Breast epithelium (tissue), 4 donors: ENCODE data around the gene SLC26A11. TPM values are rescaled to one million over a fixed set of nuclear protein-coding genes. Genes with fewer than 3 reads are reported as not detected.

Experiments
- DNase-seq, 2 donors: peaks; one replicate each; pipeline ENCODE4 v3.0.0-alpha.2; 2019; ENCODE audit warnings: low spot score in 2 of 2
- H3K27ac ChIP-seq, 2 donors: fragments of 200-600 bp; sonication (generic) in 1 of 2; one replicate each; pipeline ENCODE4 v1.5.1; 2016 to 2019; ENCODE audit warnings: mild to moderate bottlenecking in 1 of 2
- H3K27me3 ChIP-seq, 2 donors: fragments of 200-600 bp; sonication (generic) in 1 of 2; one replicate each; pipeline versions ENCODE4 v1.5.1 to v1.6.0; 2017 to 2019; ENCODE audit warnings: control low read depth in 1 of 2, mild to moderate bottlenecking in 1 of 2
- H3K36me3 ChIP-seq: fragments of 200-600 bp; one replicate; pipeline ENCODE4 v1.5.1; 2019
- H3K4me1 ChIP-seq, 2 donors: fragments of 200-600 bp; sonication (generic); one replicate each; pipeline ENCODE4 v1.5.1; 2016 to 2019; ENCODE audit warnings: control low read depth in 1 of 2
- H3K4me3 ChIP-seq, 3 donors: fragments of 200-600 bp; sonication (generic); 1 replicate in 2 of 3; 2 replicates in 1 of 3; pipeline ENCODE4 v1.5.1; 2016 to 2019; ENCODE audit warnings: mild to moderate bottlenecking in 3 of 3, moderate library complexity in 2 of 3
- H3K9me3 ChIP-seq, 2 donors: fragments of 200-600 bp; sonication (generic) in 1 of 2; one replicate each; pipeline ENCODE4 v1.5.1; 2016 to 2019; ENCODE audit warnings: control low read depth in 1 of 2
- POLR2A ChIP-seq: fragments of 450-650 bp; IDR thresholded peaks from one replicate; pipeline ENCODE4 v1.6.1; 2016; ENCODE audit warnings: antibody characterized with exemption, mild to moderate bottlenecking, moderate library complexity
- POLR2AphosphoS5 ChIP-seq, 3 donors: sonication (generic); formaldehyde crosslinking; IDR thresholded peaks; one replicate each; pipeline ENCODE4 v1.6.1; 2017; ENCODE audit warnings: antibody characterized with exemption in 3 of 3
- intact Hi-C: fragments of 100-400 bp; cut with DNase I; formaldehyde crosslinking; loops from one replicate; pipeline ENCODE4 v1.15.1; 2023; ENCODE audit warnings: low total_unique reads
- total RNA-seq, 3 donors: library from RNA; depleted of rRNA; stranded (reverse); fragments of >200 nt; gene quantifications; one replicate each; pipeline ENCODE4 v1.1.0, GENCODE V29; 2016
- TF ChIP-seq, protein P1 (sequence below), 3 donors: fragments of 450-650 bp; IDR thresholded peaks; one replicate each; pipeline ENCODE4 v1.5.1; 2016 to 2017; ENCODE audit warnings: antibody characterized with exemption in 3 of 3, mild to moderate bottlenecking in 3 of 3, moderate library complexity in 3 of 3

Gene SLC26A11
- total RNA-seq, 3 donors from 2014 or later: 12.0 to 20.6 (median 19.0) TPM

DNA sequence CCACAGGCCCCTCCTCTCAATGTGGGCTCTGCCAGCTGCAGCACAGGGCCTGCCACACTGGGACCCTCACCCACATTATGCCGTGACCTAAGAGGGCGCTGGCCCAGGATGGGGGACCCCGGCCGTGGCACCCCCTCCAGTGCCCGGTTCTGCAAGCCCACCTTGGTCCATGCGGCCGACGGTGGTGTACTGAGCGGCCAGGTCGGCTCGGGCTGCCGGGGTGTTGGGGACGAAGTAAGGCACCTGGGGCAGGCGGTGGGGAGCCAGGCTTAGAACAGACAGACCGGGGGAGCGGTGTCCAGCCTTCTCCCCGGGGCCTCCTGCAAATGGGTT, 6.6 kb upstream of the SLC26A11 start:
- Histone ChIP-seq H3K27me3 (no peaks in the 10 kb centered on the region), H3K4me3 (no peak overlapping the region), H3K9me3 (no peaks in the 10 kb centered on the region), H3K36me3 (no peaks in the 10 kb centered on the region), H3K27ac (peak overlapping the region in 1 of 2 donors; percentile 43), H3K4me1 (peaks cover 0 to 6% of the 10 kb centered on the region in 2 donors)
- intact Hi-C loops: no loop called here
- DNase-seq: no peak
- TF ChIP-seq, protein P1, sequence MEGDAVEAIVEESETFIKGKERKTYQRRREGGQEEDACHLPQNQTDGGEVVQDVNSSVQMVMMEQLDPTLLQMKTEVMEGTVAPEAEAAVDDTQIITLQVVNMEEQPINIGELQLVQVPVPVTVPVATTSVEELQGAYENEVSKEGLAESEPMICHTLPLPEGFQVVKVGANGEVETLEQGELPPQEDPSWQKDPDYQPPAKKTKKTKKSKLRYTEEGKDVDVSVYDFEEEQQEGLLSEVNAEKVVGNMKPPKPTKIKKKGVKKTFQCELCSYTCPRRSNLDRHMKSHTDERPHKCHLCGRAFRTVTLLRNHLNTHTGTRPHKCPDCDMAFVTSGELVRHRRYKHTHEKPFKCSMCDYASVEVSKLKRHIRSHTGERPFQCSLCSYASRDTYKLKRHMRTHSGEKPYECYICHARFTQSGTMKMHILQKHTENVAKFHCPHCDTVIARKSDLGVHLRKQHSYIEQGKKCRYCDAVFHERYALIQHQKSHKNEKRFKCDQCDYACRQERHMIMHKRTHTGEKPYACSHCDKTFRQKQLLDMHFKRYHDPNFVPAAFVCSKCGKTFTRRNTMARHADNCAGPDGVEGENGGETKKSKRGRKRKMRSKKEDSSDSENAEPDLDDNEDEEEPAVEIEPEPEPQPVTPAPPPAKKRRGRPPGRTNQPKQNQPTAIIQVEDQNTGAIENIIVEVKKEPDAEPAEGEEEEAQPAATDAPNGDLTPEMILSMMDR (IDR thresholded peaks at IDR 0.05): no peak
- no peak for TF ChIP-seq POLR2A
- no peak for TF ChIP-seq POLR2AphosphoS5 (IDR thresholded peaks at IDR 0.05)

DNA sequence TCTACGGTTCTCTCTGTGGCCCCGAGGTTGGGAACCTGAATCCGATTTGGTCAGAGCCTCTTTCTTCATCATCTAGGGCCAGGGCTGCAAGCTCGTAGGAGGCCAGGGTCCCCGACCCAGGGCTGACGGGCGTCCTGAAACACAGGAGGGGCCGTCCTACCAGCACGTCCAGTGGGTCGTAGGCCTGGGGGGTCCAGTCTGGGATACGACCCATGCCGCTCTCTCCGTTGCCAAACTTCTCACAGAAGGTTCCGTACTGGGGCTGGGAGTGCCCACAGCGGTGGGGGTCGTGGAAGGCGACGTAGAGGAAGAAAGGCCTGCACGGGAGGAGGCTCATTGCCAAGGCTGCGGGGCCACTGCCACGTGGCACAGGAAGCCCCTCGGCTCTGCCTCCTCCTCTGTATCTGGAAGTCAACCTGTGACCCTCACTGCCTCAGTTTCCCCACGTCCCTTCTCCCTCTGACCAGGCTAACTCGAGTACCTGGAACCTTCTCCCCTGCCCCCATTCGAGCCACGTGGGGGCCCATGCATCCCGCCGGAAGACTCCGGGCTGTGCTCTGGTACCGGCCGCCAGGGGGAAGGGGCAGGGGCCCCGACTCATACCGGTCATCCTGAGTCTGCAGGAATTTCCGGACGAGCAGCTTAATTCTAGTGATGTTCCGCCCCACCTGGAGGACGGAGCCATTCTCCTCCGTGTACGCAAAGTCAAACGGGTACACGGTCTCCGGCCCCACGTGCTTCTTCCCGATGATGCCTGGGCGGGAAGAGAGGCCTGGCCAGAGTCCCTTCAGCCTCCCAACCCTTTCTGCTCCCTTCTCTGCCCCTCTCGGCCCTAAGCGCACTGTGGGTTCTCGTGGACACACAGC, 6.0 kb upstream of the SLC26A11 start:
- H3K9me3 ChIP-seq: no peaks in the 10 kb centered on the region
- DNase-seq: no peak
- TF ChIP-seq, protein P1 (IDR thresholded peaks at IDR 0.05): no peak
- no peak overlapping the region for H3K4me3 ChIP-seq
- intact Hi-C loops: no loop called here
- H3K4me1 ChIP-seq: peaks cover 0 to 6% of the 10 kb centered on the region in 2 donors
- H3K36me3 ChIP-seq: no peaks in the 10 kb centered on the region
- H3K27me3 ChIP-seq: no peaks in the 10 kb centered on the region
- H3K27ac ChIP-seq: no peak overlapping the region

DNA sequence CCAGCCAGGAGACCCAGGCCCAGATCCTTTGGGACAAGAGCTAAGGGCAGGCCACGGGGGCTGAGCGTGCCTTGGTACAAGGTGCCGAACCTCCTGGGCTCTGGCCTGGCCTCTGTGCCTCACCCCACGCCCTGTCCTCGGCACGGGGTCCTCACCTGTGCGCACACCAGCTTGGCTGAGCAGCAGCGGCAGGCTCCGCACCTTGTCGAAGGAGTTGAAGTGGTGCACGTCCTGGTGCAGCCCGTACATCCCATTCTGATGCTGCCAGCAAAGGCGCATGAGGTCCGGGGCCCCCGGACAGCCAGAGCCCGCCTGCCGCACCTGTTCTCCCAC, 5.4 kb upstream of the SLC26A11 start:
- no peak overlapping the region for H3K27ac ChIP-seq
- peaks cover 0 to 6% of the 10 kb centered on the region in 2 donors for H3K4me1 ChIP-seq
- intact Hi-C loops: no loop called here
- H3K36me3 ChIP-seq: no peaks in the 10 kb centered on the region
- TF ChIP-seq POLR2A: no peak
- no peak for TF ChIP-seq POLR2AphosphoS5 (IDR thresholded peaks at IDR 0.05)
- TF ChIP-seq, protein P1 (IDR thresholded peaks at IDR 0.05): no peak
- no peaks in the 10 kb centered on the region for H3K27me3 ChIP-seq
- no peak for DNase-seq
- H3K9me3 ChIP-seq: no peaks in the 10 kb centered on the region
- no peak overlapping the region for H3K4me3 ChIP-seq

DNA sequence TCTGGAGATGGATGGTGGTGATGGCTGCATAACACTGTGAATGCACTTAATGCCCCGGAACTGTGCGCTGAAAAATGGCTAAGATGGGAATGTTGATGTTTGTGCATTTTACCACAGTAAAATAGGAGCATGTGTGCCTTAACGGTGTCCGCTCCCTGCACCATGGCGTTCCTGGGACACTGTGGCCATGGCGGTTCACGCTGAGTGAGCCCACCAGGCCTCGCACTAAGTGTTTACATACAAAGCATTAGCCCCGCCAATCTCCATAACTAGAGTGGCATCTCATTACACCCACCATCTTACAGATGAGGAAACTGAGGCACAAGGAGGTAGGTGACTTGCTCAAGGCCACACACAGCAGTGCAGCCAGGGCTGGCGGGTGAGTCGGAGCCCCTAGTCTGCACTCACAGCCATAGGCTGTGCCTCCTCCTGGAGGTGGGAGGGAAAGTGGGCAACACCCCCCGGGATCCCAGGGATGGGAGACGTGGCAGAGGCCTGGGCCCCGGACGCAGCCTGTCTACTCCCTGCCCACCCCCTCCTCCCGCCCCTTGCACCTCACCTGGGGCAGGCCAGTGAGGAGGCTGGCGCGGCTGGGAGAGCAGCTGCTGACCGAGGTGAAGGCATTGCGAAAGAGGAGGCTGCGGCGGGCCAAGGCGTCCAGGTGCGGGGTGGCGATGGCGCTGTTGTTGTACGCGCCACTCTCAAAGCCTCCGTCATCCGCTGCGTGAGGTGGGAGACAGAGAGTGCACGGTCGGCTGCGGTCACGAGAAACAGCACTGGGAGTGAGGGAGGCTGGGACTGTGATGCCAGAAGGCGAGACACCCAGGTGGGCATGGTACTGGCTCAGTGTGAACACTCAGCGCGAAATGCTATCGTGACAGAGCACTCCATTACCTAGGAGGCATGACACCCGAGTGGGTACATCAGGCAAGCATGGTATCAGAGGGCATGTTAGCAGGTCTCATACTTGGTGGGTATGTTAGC, 3.5 kb upstream of the SLC26A11 start:
- TF ChIP-seq POLR2A (no peak), POLR2AphosphoS5 (IDR thresholded peaks at IDR 0.05) (no peak)
- TF ChIP-seq, protein P1 (IDR thresholded peaks at IDR 0.05): no peak
- H3K27ac ChIP-seq: no peak overlapping the region
- no peaks in the 10 kb centered on the region for H3K9me3 ChIP-seq
- H3K36me3 ChIP-seq: no peaks in the 10 kb centered on the region
- H3K4me1 ChIP-seq: peaks cover 0 to 6% of the 10 kb centered on the region in 2 donors
- H3K27me3 ChIP-seq: no peaks in the 10 kb centered on the region
- intact Hi-C loops: no loop called here
- no peak for DNase-seq
- no peak overlapping the region for H3K4me3 ChIP-seq
